OCI-LY3 (cell line): ENCODE data around the gene MMP1.

Experiments used
- EZH2phosphoT487 ChIP-seq: fragments of 200-600 bp; shearing (Covaris generic); IDR thresholded peaks from 2 replicates; pipeline ENCODE4 v1.6.1; 2018; ENCODE audit warnings: antibody characterized with exemption, mixed run types, low read depth
- TF ChIP-seq, protein P1 (sequence below): fragments of 200-600, 300-600 bp; sonication (generic); IDR thresholded peaks from 2 replicates; pipeline ENCODE4 v1.5.1; 2014; ENCODE audit warnings: antibody characterized with exemption, low read length, low read depth

DNA sequence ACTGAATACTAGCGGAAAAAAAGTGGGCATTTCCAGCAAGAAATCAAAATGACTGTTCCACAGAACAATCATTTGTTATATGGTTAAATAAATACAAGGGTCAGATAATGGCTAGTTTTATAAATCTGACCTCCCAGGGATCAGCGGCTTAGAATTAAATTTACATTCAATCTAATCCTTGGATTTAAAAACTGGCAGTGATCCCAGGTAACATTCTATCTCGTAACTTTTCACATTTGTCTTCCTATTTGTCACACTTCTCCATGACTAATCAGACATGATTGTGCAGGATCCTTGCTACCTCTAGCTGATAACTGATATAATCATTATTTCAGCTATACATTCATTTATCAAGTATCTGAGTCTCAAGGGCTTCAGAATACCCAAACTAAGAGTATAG lies 48.3 kb upstream of the MMP1 start:
- TF ChIP-seq, protein P1, sequence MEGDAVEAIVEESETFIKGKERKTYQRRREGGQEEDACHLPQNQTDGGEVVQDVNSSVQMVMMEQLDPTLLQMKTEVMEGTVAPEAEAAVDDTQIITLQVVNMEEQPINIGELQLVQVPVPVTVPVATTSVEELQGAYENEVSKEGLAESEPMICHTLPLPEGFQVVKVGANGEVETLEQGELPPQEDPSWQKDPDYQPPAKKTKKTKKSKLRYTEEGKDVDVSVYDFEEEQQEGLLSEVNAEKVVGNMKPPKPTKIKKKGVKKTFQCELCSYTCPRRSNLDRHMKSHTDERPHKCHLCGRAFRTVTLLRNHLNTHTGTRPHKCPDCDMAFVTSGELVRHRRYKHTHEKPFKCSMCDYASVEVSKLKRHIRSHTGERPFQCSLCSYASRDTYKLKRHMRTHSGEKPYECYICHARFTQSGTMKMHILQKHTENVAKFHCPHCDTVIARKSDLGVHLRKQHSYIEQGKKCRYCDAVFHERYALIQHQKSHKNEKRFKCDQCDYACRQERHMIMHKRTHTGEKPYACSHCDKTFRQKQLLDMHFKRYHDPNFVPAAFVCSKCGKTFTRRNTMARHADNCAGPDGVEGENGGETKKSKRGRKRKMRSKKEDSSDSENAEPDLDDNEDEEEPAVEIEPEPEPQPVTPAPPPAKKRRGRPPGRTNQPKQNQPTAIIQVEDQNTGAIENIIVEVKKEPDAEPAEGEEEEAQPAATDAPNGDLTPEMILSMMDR: no peak
- no peak for TF ChIP-seq EZH2phosphoT487
